Measurements from ENCODE around the gene TMPRSS6.

DNA sequence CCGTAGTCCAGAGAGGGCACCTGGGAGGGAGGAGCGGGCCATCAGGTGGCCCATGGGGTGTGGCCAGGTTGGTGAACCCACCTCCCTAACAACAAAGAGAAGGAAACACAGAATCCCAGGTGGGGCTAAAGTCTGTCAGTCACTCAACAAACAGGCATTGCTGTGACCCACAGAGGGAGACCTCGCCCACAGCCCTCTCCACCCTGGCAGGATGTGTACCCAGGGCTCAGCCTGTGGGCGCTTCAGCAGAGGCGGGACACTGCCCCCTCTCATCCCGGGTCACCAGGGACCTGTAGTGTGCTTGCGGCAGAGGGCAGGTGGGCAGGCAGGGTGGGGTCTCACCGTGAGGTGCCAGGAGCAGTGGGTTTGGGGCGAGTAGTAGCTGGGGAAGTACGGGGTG is 25.1 kb downstream of the TMPRSS6 start:
- TF ChIP-seq POLR2AphosphoS5 (IDR thresholded peaks at IDR 0.05), result no peak
- TF ChIP-seq, protein P1, sequence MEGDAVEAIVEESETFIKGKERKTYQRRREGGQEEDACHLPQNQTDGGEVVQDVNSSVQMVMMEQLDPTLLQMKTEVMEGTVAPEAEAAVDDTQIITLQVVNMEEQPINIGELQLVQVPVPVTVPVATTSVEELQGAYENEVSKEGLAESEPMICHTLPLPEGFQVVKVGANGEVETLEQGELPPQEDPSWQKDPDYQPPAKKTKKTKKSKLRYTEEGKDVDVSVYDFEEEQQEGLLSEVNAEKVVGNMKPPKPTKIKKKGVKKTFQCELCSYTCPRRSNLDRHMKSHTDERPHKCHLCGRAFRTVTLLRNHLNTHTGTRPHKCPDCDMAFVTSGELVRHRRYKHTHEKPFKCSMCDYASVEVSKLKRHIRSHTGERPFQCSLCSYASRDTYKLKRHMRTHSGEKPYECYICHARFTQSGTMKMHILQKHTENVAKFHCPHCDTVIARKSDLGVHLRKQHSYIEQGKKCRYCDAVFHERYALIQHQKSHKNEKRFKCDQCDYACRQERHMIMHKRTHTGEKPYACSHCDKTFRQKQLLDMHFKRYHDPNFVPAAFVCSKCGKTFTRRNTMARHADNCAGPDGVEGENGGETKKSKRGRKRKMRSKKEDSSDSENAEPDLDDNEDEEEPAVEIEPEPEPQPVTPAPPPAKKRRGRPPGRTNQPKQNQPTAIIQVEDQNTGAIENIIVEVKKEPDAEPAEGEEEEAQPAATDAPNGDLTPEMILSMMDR (IDR thresholded peaks at IDR 0.05), result no peak
